Neural cell (in vitro differentiated cells): ENCODE measurements around the gene ANKS1B. TPM values are rescaled to one million over a fixed set of nuclear protein-coding genes. Genes with fewer than 3 reads are reported as not detected.

Experiments used
- H2AFZ ChIP-seq: fragments of 200-600, 300-800 bp; sonication (generic), shearing (Covaris generic); 2 replicates; pipeline ENCODE4 v1.6.0; 2014; ENCODE audit warnings: low read depth, mild to moderate bottlenecking, antibody characterized with exemption, low read length, moderate library complexity
- H3F3A ChIP-seq: fragments of 200-600 bp; shearing (Covaris generic); 2 replicates; pipeline ENCODE4 v1.6.1; 2016; ENCODE audit warnings: mild to moderate bottlenecking, moderate library complexity, mixed read lengths, antibody characterized with exemption, low read length; ENCODE audit not compliant: insufficient read depth, poor library complexity, severe bottlenecking
- H3K27ac ChIP-seq: fragments of 200-600, 300-800 bp; sonication (generic), shearing (Covaris generic); 2 replicates; pipeline ENCODE4 v1.5.1; 2014; ENCODE audit warnings: mild to moderate bottlenecking, low read length, moderate library complexity
- H3K27me3 ChIP-seq: fragments of 300-800, 200-600 bp; sonication (generic), shearing (Covaris generic); 2 replicates; pipeline ENCODE4 v1.6.0; 2014; ENCODE audit warnings: mild to moderate bottlenecking, low read depth, low read length, moderate library complexity; ENCODE audit not compliant: insufficient read depth
- H3K36me3 ChIP-seq: fragments of 300-800, 200-600 bp; sonication (generic), shearing (Covaris generic); 2 replicates; pipeline ENCODE4 v1.5.1; 2014; ENCODE audit warnings: mild to moderate bottlenecking, antibody characterized with exemption, low read length, moderate library complexity; ENCODE audit not compliant: insufficient read depth
- H3K4me2 ChIP-seq: fragments of 300-800, 200-600 bp; sonication (generic), shearing (Covaris generic); 2 replicates; pipeline ENCODE4 v1.6.0; 2014; ENCODE audit warnings: mild to moderate bottlenecking, low read length
- H3K4me3 ChIP-seq: fragments of 300-800, 200-600 bp; sonication (generic), shearing (Covaris generic); 2 replicates; pipeline ENCODE4 v1.5.1; 2014; ENCODE audit warnings: mild to moderate bottlenecking, low read length, moderate library complexity
- H3K79me2 ChIP-seq: fragments of 200-600 bp; shearing (Covaris generic); replicated peaks from 2 replicates; pipeline ENCODE4 v1.6.0; 2014; ENCODE audit warnings: mild to moderate bottlenecking, low read length, moderate library complexity; ENCODE audit not compliant: insufficient read depth
- H3K9ac ChIP-seq: fragments of 300-800, 200-600 bp; sonication (generic), shearing (Covaris generic); 2 replicates; pipeline ENCODE4 v1.6.1; 2016; ENCODE audit warnings: mild to moderate bottlenecking, low read length, mixed read lengths
- H3K9me2 ChIP-seq: fragments of 200-600 bp; shearing (Covaris generic); 2 replicates; pipeline ENCODE4 v1.6.1; 2016; ENCODE audit warnings: mild to moderate bottlenecking, low read length, mixed read lengths; ENCODE audit not compliant: insufficient read depth
- H3K9me3 ChIP-seq: fragments of 200-600, 300-800 bp; sonication (generic), shearing (Covaris generic); 2 replicates; pipeline ENCODE4 v1.6.1; 2016; ENCODE audit warnings: mild to moderate bottlenecking, mixed run types, low read length, moderate library complexity, mixed read lengths
- H4K20me1 ChIP-seq: fragments of 200-600 bp; shearing (Covaris generic); 2 replicates; pipeline ENCODE4 v1.6.1; 2016; ENCODE audit warnings: mild to moderate bottlenecking, mixed run types; ENCODE audit not compliant: insufficient read depth
- CTCF ChIP-seq: fragments of 450-650 bp; IDR thresholded peaks from 2 replicates; pipeline ENCODE4 v1.5.1; 2014; ENCODE audit warnings: antibody characterized with exemption, mild to moderate bottlenecking, moderate library complexity; ENCODE audit not compliant: poor library complexity, severe bottlenecking
- EP300 ChIP-seq: fragments of 450-650 bp; conservative IDR thresholded peaks from 2 replicates; pipeline ENCODE4 v1.6.1; 2014; ENCODE audit warnings: antibody characterized with exemption, mild to moderate bottlenecking, moderate library complexity; ENCODE audit not compliant: poor library complexity, severe bottlenecking
- EZH2 ChIP-seq: fragments of 200-600, 300-800 bp; shearing (Covaris generic), sonication (generic); IDR thresholded peaks from 2 replicates; pipeline ENCODE4 v1.6.1; 2014; ENCODE audit warnings: antibody characterized with exemption, low read length, borderline replicate concordance, mild to moderate bottlenecking; ENCODE audit not compliant: insufficient read depth, poor library complexity, severe bottlenecking
- MXI1 ChIP-seq: fragments of 450-650 bp; conservative IDR thresholded peaks from 2 replicates; pipeline ENCODE4 v1.6.1; 2014; ENCODE audit warnings: antibody characterized with exemption, mild to moderate bottlenecking; ENCODE audit not compliant: poor library complexity, severe bottlenecking
- POLR2AphosphoS5 ChIP-seq: IDR thresholded peaks from 2 replicates; pipeline ENCODE4 v1.6.1; 2012
- REST ChIP-seq: IDR thresholded peaks from 2 replicates; pipeline ENCODE4 v1.6.1; 2012; ENCODE audit warnings: borderline replicate concordance
- SMC3 ChIP-seq: fragments of 450-650 bp; conservative IDR thresholded peaks from 2 replicates; pipeline ENCODE4 v1.6.1; 2014; ENCODE audit warnings: antibody characterized with exemption, mild to moderate bottlenecking, moderate library complexity; ENCODE audit not compliant: poor library complexity
- TAF1 ChIP-seq: IDR thresholded peaks from 2 replicates; pipeline ENCODE4 v1.6.1; 2012; ENCODE audit warnings: low read depth
- polyA plus RNA-seq: library from polyadenylated mRNA; depleted of rRNA; stranded (reverse); fragments of >200 nt; gene quantifications from 2 replicates; pipeline ENCODE4 v1.2.3, GENCODE V29; 2014

The ANKS1B gene
- polyA plus RNA-seq, 1 donor from 2014 or later = 65.6 TPM

GRCh38 chr12:98751580-98752115 is 1233.1 kb downstream of the ANKS1B start:
- H3K9me2 ChIP-seq = no peaks in the 10 kb centered on the region
- no peaks in the 10 kb centered on the region for H3F3A ChIP-seq
- no peaks in the 10 kb centered on the region for H3K27me3 ChIP-seq
- TF ChIP-seq CTCF = no peak
- no peak for TF ChIP-seq REST
- TF ChIP-seq POLR2AphosphoS5 = no peak
- TF ChIP-seq EZH2 = no peak
- TF ChIP-seq MXI1 = no peak
- no peak for TF ChIP-seq TAF1
- TF ChIP-seq EP300 = no peak
- no peak overlapping the region for H3K4me3 ChIP-seq
- no peaks in the 10 kb centered on the region for H3K9me3 ChIP-seq
- no peaks in the 10 kb centered on the region for H4K20me1 ChIP-seq
- no peak overlapping the region for H3K9ac ChIP-seq
- no peak overlapping the region for H3K4me2 ChIP-seq
- no peak overlapping the region for H2AFZ ChIP-seq
- H3K79me2 ChIP-seq = no peaks in the 10 kb centered on the region
- peaks cover 10% of the 10 kb centered on the region for H3K36me3 ChIP-seq
- no peak overlapping the region for H3K27ac ChIP-seq

- H4K20me1 ChIP-seq = no peaks in the 10 kb centered on the region
- no peak for TF ChIP-seq TAF1
- TF ChIP-seq SMC3 = no peak
- TF ChIP-seq REST = no peak
- no peak for TF ChIP-seq EP300
- no peak overlapping the region for H3K4me3 ChIP-seq
- no peaks in the 10 kb centered on the region for H3K79me2 ChIP-seq
- no peaks in the 10 kb centered on the region for H3F3A ChIP-seq
- no peaks in the 10 kb centered on the region for H3K27me3 ChIP-seq
- no peaks in the 10 kb centered on the region for H3K9me3 ChIP-seq
- no peak overlapping the region for H3K27ac ChIP-seq
- H3K9ac ChIP-seq = no peak overlapping the region
- no peak overlapping the region for H3K4me2 ChIP-seq
- H3K36me3 ChIP-seq = peaks cover 10% of the 10 kb centered on the region
- no peaks in the 10 kb centered on the region for H3K9me2 ChIP-seq
- no peak overlapping the region for H2AFZ ChIP-seq
Measured at GRCh38 chr12:98750511-98750910, 1234.2 kb downstream of the ANKS1B start.
